IPS-15b (cell line): ENCODE data around the gene FKBP6.
"Not testable (repeated sequence)": the region's sequence is repeated elsewhere in the genome, so short reads cannot be mapped to it uniquely, and the experiment has no call there.

Experiments
- H3K27me3 ChIP-seq: one replicate; pipeline ENCODE4 v1.6.1; 2013; ENCODE audit warnings: low read length; ENCODE audit not compliant: control insufficient read depth, insufficient read depth
- H3K36me3 ChIP-seq: one replicate; pipeline ENCODE4 v1.6.1; 2013; ENCODE audit warnings: low read length; ENCODE audit not compliant: control insufficient read depth, insufficient read depth
- H3K4me1 ChIP-seq: one replicate; pipeline ENCODE4 v1.6.1; 2013; ENCODE audit warnings: mild to moderate bottlenecking, low read length; ENCODE audit not compliant: control insufficient read depth, insufficient read depth
- H3K4me3 ChIP-seq: one replicate; pipeline ENCODE4 v1.5.1; 2013; ENCODE audit warnings: low read depth, low read length
- H3K9ac ChIP-seq: one replicate; pipeline ENCODE4 v1.6.1; 2013; ENCODE audit warnings: low read depth, mild to moderate bottlenecking, low read length
- H3K9me3 ChIP-seq: one replicate; pipeline ENCODE4 v1.6.1; 2013; ENCODE audit warnings: mild to moderate bottlenecking, low read length; ENCODE audit not compliant: control insufficient read depth, insufficient read depth

The FKBP6 gene

GRCh38 chr7:73359746-73360375 lies 31.9 kb downstream of the FKBP6 start:
- Histone ChIP-seq H3K9ac (no peak overlapping the region), H3K27me3 (no peaks in the 10 kb centered on the region), H3K4me1 (no peaks in the 10 kb centered on the region), H3K36me3 (no peaks in the 10 kb centered on the region), H3K9me3 (no peaks in the 10 kb centered on the region), H3K4me3 (no peak overlapping the region)

- not testable (repeated sequence) for H3K4me3 ChIP-seq, H3K36me3 ChIP-seq, H3K27me3 ChIP-seq, H3K4me1 ChIP-seq, H3K9ac ChIP-seq, H3K9me3 ChIP-seq
These were observed 32.6 kb downstream of the FKBP6 start for GRCh38 chr7:73360590-73360989.

- H3K4me1 ChIP-seq: no peaks in the 10 kb centered on the region
- no peak overlapping the region for H3K9ac ChIP-seq
- no peaks in the 10 kb centered on the region for H3K27me3 ChIP-seq
- no peaks in the 10 kb centered on the region for H3K36me3 ChIP-seq
- H3K9me3 ChIP-seq: no peaks in the 10 kb centered on the region
- H3K4me3 ChIP-seq: no peak overlapping the region
These were observed 35.5 kb downstream of the FKBP6 start for GRCh38 chr7:73363225-73364005.

GRCh38 chr7:73364006-73364728 lies 36.2 kb downstream of the FKBP6 start:
- no peak overlapping the region for H3K4me3 ChIP-seq
- no peaks in the 10 kb centered on the region for H3K4me1 ChIP-seq
- no peaks in the 10 kb centered on the region for H3K36me3 ChIP-seq
- no peak overlapping the region for H3K9ac ChIP-seq
- H3K9me3 ChIP-seq: no peaks in the 10 kb centered on the region
- H3K27me3 ChIP-seq: no peaks in the 10 kb centered on the region

GRCh38 chr7:73366127-73366526 lies 38.2 kb downstream of the FKBP6 start:
- Histone ChIP-seq H3K27me3 (no peaks in the 10 kb centered on the region), H3K36me3 (no peaks in the 10 kb centered on the region), H3K9ac (no peak overlapping the region)

GRCh38 chr7:73366990-73367389 lies 39.0 kb downstream of the FKBP6 start:
- Histone ChIP-seq H3K4me1 (no peaks in the 10 kb centered on the region), H3K9ac (no peak overlapping the region), H3K4me3 (no peak overlapping the region), H3K9me3 (no peaks in the 10 kb centered on the region), H3K36me3 (no peaks in the 10 kb centered on the region), H3K27me3 (no peaks in the 10 kb centered on the region)

More at GRCh38 chr7:73366127-73366526, 38.2 kb downstream of the FKBP6 start:
- Histone ChIP-seq H3K4me1 (no peaks in the 10 kb centered on the region), H3K9me3 (no peaks in the 10 kb centered on the region), H3K4me3 (no peak overlapping the region)

- Histone ChIP-seq H3K9me3 (no peaks in the 10 kb centered on the region), H3K4me1 (no peaks in the 10 kb centered on the region), H3K9ac (no peak overlapping the region), H3K27me3 (no peaks in the 10 kb centered on the region), H3K36me3 (no peaks in the 10 kb centered on the region), H3K4me3 (no peak overlapping the region)
These were observed 41.0 kb downstream of the FKBP6 start for GRCh38 chr7:73369009-73369408.

GRCh38 chr7:73369622-73370021 lies 41.7 kb downstream of the FKBP6 start:
- Histone ChIP-seq H3K4me3 (no peak overlapping the region), H3K9ac (no peak overlapping the region), H3K27me3 (no peaks in the 10 kb centered on the region), H3K9me3 (no peaks in the 10 kb centered on the region), H3K4me1 (no peaks in the 10 kb centered on the region), H3K36me3 (no peaks in the 10 kb centered on the region)

- H3K27me3 ChIP-seq: no peaks in the 10 kb centered on the region
- H3K4me1 ChIP-seq: no peaks in the 10 kb centered on the region
- H3K4me3 ChIP-seq: no peak overlapping the region
- no peaks in the 10 kb centered on the region for H3K9me3 ChIP-seq
- no peaks in the 10 kb centered on the region for H3K36me3 ChIP-seq
- H3K9ac ChIP-seq: no peak overlapping the region
These were observed 45.8 kb downstream of the FKBP6 start for GRCh38 chr7:73373741-73374140.

GRCh38 chr7:73376262-73376661 lies 48.3 kb downstream of the FKBP6 start:
- H3K36me3 ChIP-seq, H3K27me3 ChIP-seq, H3K4me1 ChIP-seq, H3K9me3 ChIP-seq, H3K4me3 ChIP-seq, H3K9ac ChIP-seq: not testable (repeated sequence)

GRCh38 chr7:73376671-73377412 lies 48.9 kb downstream of the FKBP6 start:
- H3K27me3 ChIP-seq: no peaks in the 10 kb centered on the region
- H3K4me3 ChIP-seq: no peak overlapping the region
- no peaks in the 10 kb centered on the region for H3K4me1 ChIP-seq
- H3K9me3 ChIP-seq: no peaks in the 10 kb centered on the region
- no peak overlapping the region for H3K9ac ChIP-seq
- H3K36me3 ChIP-seq: no peaks in the 10 kb centered on the region
